OCI-LY3 (cell line): ENCODE results near the gene USP5.

Experiments
- CTCF ChIP-seq: fragments of 200-600, 300-600 bp; sonication (generic); IDR thresholded peaks from 2 replicates; pipeline ENCODE4 v1.5.1; 2014; ENCODE audit warnings: antibody characterized with exemption, low read length, low read depth
- EZH2phosphoT487 ChIP-seq: fragments of 200-600 bp; shearing (Covaris generic); IDR thresholded peaks from 2 replicates; pipeline ENCODE4 v1.6.1; 2018; ENCODE audit warnings: antibody characterized with exemption, mixed run types, low read depth

GRCh38 chr12:6852651-6853354 lies 853 bp downstream of the USP5 start:
- TF ChIP-seq CTCF (no peak), EZH2phosphoT487 (no peak)
